HepG2 (cell line): ENCODE measurements around the gene XRCC1. TPM values are rescaled to one million over a fixed set of nuclear protein-coding genes. Genes with fewer than 3 reads are reported as not detected.

Experiments
- ATAC-seq: fragments of 200-7000 bp; cut with Tn5 transposase; 3 replicates; pipeline ENCODE4 v1.9.1; 2020; ENCODE audit warnings: mild to moderate bottlenecking, moderate library complexity
- BruUV-seq: library from RNA; stranded (reverse); fragments of 400-500 nt; replicated peaks from 2 replicates; lab custom pipeline; 2021; lab: Mats Ljungman, UMichigan
- CTCF ChIA-PET: fragments of 300-600 bp; formaldehyde crosslinking; extraction: SDS; loops from one replicate; lab custom pipeline; 2021; ENCODE audit warnings: low total read pairs, inconsistent platforms, low intra/inter-chr PET ratio; lab: Yijun Ruan, JAX
- POLR2A ChIA-PET: fragments of 350-600 bp; sonication (Branson Sonifier 250); formaldehyde crosslinking; loops from one replicate; lab custom pipeline; 2020; ENCODE audit warnings: antibody characterized with exemption, inconsistent platforms; lab: Yijun Ruan, JAX
- DNase-seq: peaks from one replicate; pipeline ENCODE4 v3.0.0-alpha.2; 2015; ENCODE audit warnings: low spot score
- FAIRE-seq: peaks from 3 replicates; lab custom pipeline; 2011; peaks lifted over from hg19 to GRCh38; lab: Jason Lieb, UNC
- H2AFZ ChIP-seq: one replicate; pipeline ENCODE4 v1.6.1; 2011; ENCODE audit warnings: low read length, inconsistent platforms
- H3K27ac ChIP-seq: fragments of 300-600 bp; 3 replicates; pipeline ENCODE4 v1.8.0; 2011; ENCODE audit warnings: mixed run types, mild to moderate bottlenecking, mixed read lengths, low read length, inconsistent platforms; ENCODE audit not compliant: insufficient read depth; ENCODE audit errors: extremely low read length
- H3K27me3 ChIP-seq, 2 experiments: fragments of 200-600 bp in 1 of 2; 2 replicates in 1 of 2; 3 replicates in 1 of 2; pipeline versions ENCODE4 v1.6.0 to v1.8.0; 2011; ENCODE audit warnings: low read length in 2 of 2, mild to moderate bottlenecking in 2 of 2, moderate library complexity in 2 of 2, inconsistent platforms in 1 of 2; ENCODE audit not compliant: insufficient read depth in 2 of 2, control insufficient read depth in 1 of 2
- H3K36me3 ChIP-seq, 2 experiments: fragments of 200-600 bp in 1 of 2; replicated peaks in 1 of 2; 2 replicates in 1 of 2; 3 replicates in 1 of 2; pipeline versions ENCODE4 v1.5.1 to v1.8.0; 2011; ENCODE audit warnings: low read length in 2 of 2, inconsistent platforms in 1 of 2; ENCODE audit not compliant: insufficient read depth in 2 of 2, control insufficient read depth in 1 of 2
- H3K4me1 ChIP-seq: 2 replicates; pipeline ENCODE4 v1.5.1; 2012; ENCODE audit warnings: low read length, inconsistent platforms; ENCODE audit not compliant: insufficient read depth
- H3K4me2 ChIP-seq: 2 replicates; pipeline ENCODE4 v1.6.0; 2011; ENCODE audit warnings: low read depth, low read length, inconsistent platforms
- H3K4me3 ChIP-seq, 3 experiments: fragments of 200-600 bp in 1 of 3; sonication (generic), shearing (Covaris generic) in 1 of 3; replicated peaks in 1 of 3; 2 replicates each; pipeline ENCODE4 v1.5.1; 2011 to 2016; ENCODE audit warnings: low read length in 3 of 3, inconsistent platforms in 2 of 3, low read depth in 2 of 3, mild to moderate bottlenecking in 2 of 3, control low read depth in 1 of 3, mixed read lengths in 1 of 3; ENCODE audit not compliant: insufficient read depth in 1 of 3
- H3K79me2 ChIP-seq: one replicate; pipeline ENCODE4 v1.6.1; 2011; ENCODE audit warnings: low read length, inconsistent platforms; ENCODE audit not compliant: insufficient read depth
- H3K9ac ChIP-seq: 2 replicates; pipeline ENCODE4 v1.6.0; 2011; ENCODE audit warnings: mild to moderate bottlenecking, low read depth, low read length, inconsistent platforms; ENCODE audit not compliant: insufficient read depth
- H3K9me3 ChIP-seq: 2 replicates; pipeline ENCODE4 v1.5.1; 2012; ENCODE audit warnings: mild to moderate bottlenecking, low read length
- H4K20me1 ChIP-seq: 2 replicates; pipeline ENCODE4 v1.6.0; 2011; ENCODE audit warnings: inconsistent platforms, mild to moderate bottlenecking, low read length, moderate library complexity; ENCODE audit not compliant: insufficient read depth
- CBFB ChIP-seq: sonication (generic); formaldehyde crosslinking; IDR thresholded peaks from 2 replicates; pipeline ENCODE4 v1.4.0; 2020; ENCODE audit warnings: missing genetic modification reagents
- ELK4 ChIP-seq: sonication (generic); formaldehyde crosslinking; IDR thresholded peaks from 2 replicates; pipeline ENCODE4 v1.9.0; 2021; ENCODE audit warnings: missing genetic modification reagents, borderline replicate concordance
- MED13 ChIP-seq: sonication (generic); formaldehyde crosslinking; IDR thresholded peaks from 2 replicates; pipeline ENCODE4 v1.5.0; 2020; ENCODE audit warnings: missing genetic modification reagents
- SPEN ChIP-seq: sonication (generic); formaldehyde crosslinking; IDR thresholded peaks from 2 replicates; pipeline ENCODE4 v1.5.1; 2020; ENCODE audit warnings: low read depth, mild to moderate bottlenecking, missing genetic modification reagents
- ZBTB20 ChIP-seq: sonication (generic); formaldehyde crosslinking; IDR thresholded peaks from 2 replicates; pipeline ENCODE4 v1.8.1; 2023; ENCODE audit warnings: missing genetic modification reagents, low read depth, mild to moderate bottlenecking, borderline replicate concordance
- ZBTB26 ChIP-seq: IDR thresholded peaks from 2 replicates; pipeline ENCODE4 v1.6.1; 2016; ENCODE audit warnings: missing compliant biosample characterization, missing genetic modification reagents, borderline replicate concordance
- ZBTB38 ChIP-seq: sonication (generic); formaldehyde crosslinking; IDR thresholded peaks from 2 replicates; pipeline ENCODE4 v1.5.1; 2020; ENCODE audit warnings: mild to moderate bottlenecking, missing genetic modification reagents
- ZNF281 ChIP-seq: sonication (generic); formaldehyde crosslinking; IDR thresholded peaks from 2 replicates; pipeline ENCODE4 v1.4.0; 2020; ENCODE audit warnings: missing genetic modification reagents, borderline replicate concordance
- ZNF572 ChIP-seq: sonication (generic); formaldehyde crosslinking; IDR thresholded peaks from 2 replicates; pipeline ENCODE4 v1.5.1; 2020; ENCODE audit warnings: mild to moderate bottlenecking, missing genetic modification reagents
- ZNF766 ChIP-seq: sonication (generic); formaldehyde crosslinking; IDR thresholded peaks from 2 replicates; pipeline ENCODE4 v1.5.0; 2020; ENCODE audit warnings: missing genetic modification reagents, borderline replicate concordance
- WGBS: methylation state at CpG from one replicate; pipeline ENCODE4 v1.1.6; 2017; ENCODE audit warnings: low lambda C conversion rate; 5-methylcytosine and 5-hydroxymethylcytosine counted together
- in situ Hi-C: cut with HindIII; loops from 2 replicates; pipeline ENCODE4 v1.10.0; 2017; ENCODE audit warnings: low pct_unique_long_range_greater_than_20kb; ENCODE audit not compliant: extremely low pct_ligation_motif_present
- intact Hi-C: fragments of 100-400 bp; cut with micrococcal nuclease; formaldehyde crosslinking; loops from one replicate; pipeline ENCODE4 v1.10.0; 2022; ENCODE audit not compliant: unreplicated experiment
- polyA plus RNA-seq, 8 experiments: library from polyadenylated mRNA; depleted of rRNA in 3 of 8; stranded (reverse) in 7 of 8; unstranded in 1 of 8; fragments of >200 nt; fragmentation: Illumina TruSeq in 4 of 8; extraction: Trizol in 4 of 8; gene quantifications; 2 replicates each; pipeline versions ENCODE4 v1.2.1 to v1.2.3, GENCODE V29; 2011 to 2016; ENCODE audit warnings: low read depth in 4 of 8, missing spikeins in 1 of 8, mixed read lengths in 1 of 8; ENCODE audit not compliant: insufficient read depth in 1 of 8
- total RNA-seq, 5 experiments: library from RNA; depleted of rRNA; stranded (reverse); fragments of >200 nt; fragmentation: Illumina TruSeq; extraction: Trizol; gene quantifications; 2 replicates each; pipeline ENCODE4 v1.2.3, GENCODE V29; 2016; ENCODE audit warnings: low read depth in 1 of 5
- TF ChIP-seq, protein P1 (sequence below): sonication (generic); formaldehyde crosslinking; IDR thresholded peaks from 2 replicates; pipeline ENCODE4 v1.9.0; 2022; ENCODE audit warnings: missing genetic modification reagents, mild to moderate bottlenecking, borderline replicate concordance
- TF ChIP-seq, protein P2 (sequence below): sonication (generic); formaldehyde crosslinking; IDR thresholded peaks from 2 replicates; pipeline ENCODE4 v1.4.0; 2020; ENCODE audit warnings: missing genetic modification reagents

Gene XRCC1
- total and polyA plus RNA-seq, 2 of the 13 experiments (the other 11 are each of a cell fraction or from before 2014, with no cell fraction given), result 24.7 to 26.3 TPM

DNA sequence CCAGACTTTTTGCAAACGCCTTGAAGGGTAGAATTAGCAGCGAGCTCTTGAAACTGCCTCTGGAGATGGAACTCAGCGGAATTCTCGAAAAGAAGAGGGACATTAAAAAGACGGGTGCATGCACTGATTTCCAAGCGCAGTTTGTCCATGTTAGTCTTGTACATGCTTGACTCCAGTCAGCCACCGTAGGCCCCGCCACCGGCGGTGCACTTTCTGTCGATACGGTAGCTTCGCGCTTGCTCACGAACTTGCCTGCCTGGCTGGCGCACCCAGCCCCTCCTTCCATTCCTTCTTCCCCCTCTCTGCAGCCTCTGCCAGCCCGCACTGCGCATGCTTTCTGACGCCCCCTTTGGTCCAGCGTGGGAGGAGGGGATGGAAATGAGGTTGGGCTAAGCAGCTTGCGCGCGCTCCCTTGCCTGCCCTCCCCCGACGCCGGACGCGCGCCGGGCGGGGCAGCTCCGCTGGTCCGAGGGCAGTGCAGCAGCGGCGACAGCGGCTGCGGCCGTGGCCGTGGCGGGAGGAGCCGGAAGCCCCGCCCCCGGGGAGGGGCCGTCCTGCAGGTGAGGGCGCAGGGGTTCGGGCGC, 42.3 kb downstream of the XRCC1 start, which contains the start of gene ZNF575 (continued):
- TF ChIP-seq ZNF281 (CRISPR knock-in tag) (peak; percentile 44; the same call in 1 of the 2 replicates), SPEN (0 out of 2 replicates have a peak, but pooled peaks have one; percentile 37), ZBTB20 (CRISPR knock-in tag) (no peak)
- TF ChIP-seq, all 625 proteins: peak for 26

DNA sequence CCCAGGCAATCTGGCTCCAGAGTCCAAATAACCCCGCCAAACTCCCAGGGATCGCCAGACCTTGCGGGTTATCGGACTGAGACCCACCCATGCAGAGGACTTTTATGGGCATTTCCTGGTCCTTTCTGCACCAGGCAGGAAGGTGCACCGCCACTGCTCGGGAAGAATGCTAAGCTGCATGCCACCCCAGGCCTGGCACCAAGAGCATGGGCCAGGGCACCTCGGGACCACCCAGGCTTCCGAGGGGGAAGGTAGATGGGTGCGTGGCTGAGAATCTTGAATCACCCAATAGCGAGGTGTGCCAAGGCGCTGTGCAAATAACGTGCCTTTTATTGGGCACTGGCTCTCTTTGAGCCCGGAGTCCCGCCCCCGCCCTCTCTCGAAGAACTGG, 42.8 kb downstream of the XRCC1 start:
- DNase-seq, result no peak
- POLR2A ChIA-PET, result interaction anchor here (1.0 to 1.1 kb wide), 2 partner anchors 63 to 64 kb away, joined by 3 to 6 read pairs; partner anchors contain the start of genes IRGQ and ZNF576
- H3K27me3 ChIP-seq, result no peaks in the 10 kb centered on the region
- BruUV-seq, result no TSS peak
- 98% methylated on average over 11 of the region's 16 CpGs for WGBS
- peak overlapping the region; percentile 72 for H3K4me2 ChIP-seq
- no peaks in the 10 kb centered on the region for H4K20me1 ChIP-seq
- TF ChIP-seq MED13 (CRISPR knock-in tag), result no peak
- TF ChIP-seq ZBTB26 (CRISPR knock-in tag), result no peak
- TF ChIP-seq ZNF572, result no peak
- TF ChIP-seq ZBTB38, result 0 out of 2 replicates have a peak, but pooled peaks have one; percentile 44
- no peak for TF ChIP-seq ZNF766 (CRISPR knock-in tag)
- no peak for TF ChIP-seq ELK4
- TF ChIP-seq, protein P1, sequence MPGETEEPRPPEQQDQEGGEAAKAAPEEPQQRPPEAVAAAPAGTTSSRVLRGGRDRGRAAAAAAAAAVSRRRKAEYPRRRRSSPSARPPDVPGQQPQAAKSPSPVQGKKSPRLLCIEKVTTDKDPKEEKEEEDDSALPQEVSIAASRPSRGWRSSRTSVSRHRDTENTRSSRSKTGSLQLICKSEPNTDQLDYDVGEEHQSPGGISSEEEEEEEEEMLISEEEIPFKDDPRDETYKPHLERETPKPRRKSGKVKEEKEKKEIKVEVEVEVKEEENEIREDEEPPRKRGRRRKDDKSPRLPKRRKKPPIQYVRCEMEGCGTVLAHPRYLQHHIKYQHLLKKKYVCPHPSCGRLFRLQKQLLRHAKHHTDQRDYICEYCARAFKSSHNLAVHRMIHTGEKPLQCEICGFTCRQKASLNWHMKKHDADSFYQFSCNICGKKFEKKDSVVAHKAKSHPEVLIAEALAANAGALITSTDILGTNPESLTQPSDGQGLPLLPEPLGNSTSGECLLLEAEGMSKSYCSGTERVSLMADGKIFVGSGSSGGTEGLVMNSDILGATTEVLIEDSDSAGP (CRISPR knock-in tag), result 0 out of 2 replicates have a peak, but pooled peaks have one; percentile 19
- TF ChIP-seq CBFB, result no peak
- TF ChIP-seq, protein P2, sequence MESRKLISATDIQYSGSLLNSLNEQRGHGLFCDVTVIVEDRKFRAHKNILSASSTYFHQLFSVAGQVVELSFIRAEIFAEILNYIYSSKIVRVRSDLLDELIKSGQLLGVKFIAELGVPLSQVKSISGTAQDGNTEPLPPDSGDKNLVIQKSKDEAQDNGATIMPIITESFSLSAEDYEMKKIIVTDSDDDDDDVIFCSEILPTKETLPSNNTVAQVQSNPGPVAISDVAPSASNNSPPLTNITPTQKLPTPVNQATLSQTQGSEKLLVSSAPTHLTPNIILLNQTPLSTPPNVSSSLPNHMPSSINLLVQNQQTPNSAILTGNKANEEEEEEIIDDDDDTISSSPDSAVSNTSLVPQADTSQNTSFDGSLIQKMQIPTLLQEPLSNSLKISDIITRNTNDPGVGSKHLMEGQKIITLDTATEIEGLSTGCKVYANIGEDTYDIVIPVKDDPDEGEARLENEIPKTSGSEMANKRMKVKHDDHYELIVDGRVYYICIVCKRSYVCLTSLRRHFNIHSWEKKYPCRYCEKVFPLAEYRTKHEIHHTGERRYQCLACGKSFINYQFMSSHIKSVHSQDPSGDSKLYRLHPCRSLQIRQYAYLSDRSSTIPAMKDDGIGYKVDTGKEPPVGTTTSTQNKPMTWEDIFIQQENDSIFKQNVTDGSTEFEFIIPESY (CRISPR knock-in tag), result peak; percentile 42; the same call in 1 of the 2 replicates
- peak overlapping the region in 1 of 3 experiments; percentile 62; a peak in 1 of 6 replicates for H3K4me3 ChIP-seq
- intact Hi-C loops (no loop called here), in situ Hi-C loops (no loop called here)
- no peaks in the 10 kb centered on the region for H3K79me2 ChIP-seq
- CTCF ChIA-PET, result no interaction called here
- H3K27ac ChIP-seq, result no peak overlapping the region
- no peak for ATAC-seq
- H3K9ac ChIP-seq, result no peak overlapping the region
- H3K4me1 ChIP-seq, result peaks cover 6% of the 10 kb centered on the region; the same call in 1 of the 2 replicates
- H2AFZ ChIP-seq, result no peak overlapping the region
- H3K36me3 ChIP-seq, result no peaks in the 10 kb centered on the region
- no peaks in the 10 kb centered on the region for H3K9me3 ChIP-seq
- FAIRE-seq, result no peak
